ENCODE data around the gene PCNX3. TPM values are rescaled to one million over a fixed set of nuclear protein-coding genes. Genes with fewer than 3 reads are reported as not detected.

Gene PCNX3
- total and polyA plus RNA-seq, 10 of the 15 experiments (the other 5 are each of a cell fraction or from before 2014, with no cell fraction given): 0.03 to 46.6 (median 8.4) TPM

- TF ChIP-seq POLR2A (IDR thresholded peaks at IDR 0.05; ENCODE audit: low read depth, low read length) (no peak), EP300 (IDR thresholded peaks at IDR 0.05; ENCODE audit: borderline replicate concordance in 1 of 2, control insufficient read depth in 1 of 2, low read depth in 2 of 2, low read length in 2 of 2) (no peak), ZNF384 (IDR thresholded peaks at IDR 0.05; ENCODE audit: borderline replicate concordance, low read depth, low read length) (no peak)
These were observed 1.0 kb downstream of the PCNX3 start (continued) for GRCh38 chr11:65616575-65617001.

- Histone ChIP-seq H3K4me1 (ENCODE audit: control insufficient read depth, insufficient read depth, low read length) (peaks cover 18% of the 10 kb centered on the region), H3K36me3 (ENCODE audit: control insufficient read depth in 2 of 2, insufficient read depth in 2 of 2, low read length in 1 of 2) (peaks cover 13 to 21% of the 10 kb centered on the region in 2 experiments; a peak in 3 of 4 replicates), H4K20me1 (ENCODE audit: control insufficient read depth, insufficient read depth) (no peaks in the 10 kb centered on the region; the same call in 1 of the 2 replicates), H3K4me3 (peak overlapping the region; percentile 100), H3K9me3 (replicated peaks; ENCODE audit: control insufficient read depth, insufficient read depth, low read length) (no peaks in the 10 kb centered on the region), H3K9ac (ENCODE audit: control insufficient read depth, insufficient read depth, low read length) (peak overlapping the region; percentile 68), H3K79me2 (ENCODE audit: control insufficient read depth, insufficient read depth, low read length) (peaks cover 60% of the 10 kb centered on the region), H2AFZ (ENCODE audit: control insufficient read depth, low read depth, low read length) (no peak overlapping the region), H3K27ac (ENCODE audit: control insufficient read depth, insufficient read depth) (no peak overlapping the region), H3K27me3 (replicated peaks in 1 of 2; ENCODE audit: control insufficient read depth in 2 of 2, insufficient read depth in 2 of 2, low read length in 1 of 2) (no peaks in the 10 kb centered on the region), H3K4me2 (ENCODE audit: control insufficient read depth, insufficient read depth) (peak overlapping the region; percentile 94)
- RAD21 ChIA-PET (ENCODE audit: unreplicated experiment): interaction anchor here (0.6 to 1.4 kb wide), 2 partner anchors 28 to 94 kb away, joined by 3 read pairs; partner anchors contain the start of gene KAT5
- 90% methylated on average over 17 of the region's 17 CpGs for WGBS (ENCODE audit: insufficient coverage, insufficient replicate concordance, low lambda C conversion rate, missing lambda C conversion rate)
- BruUV-seq (replicated peaks): TSS peak; percentile 60
- intact Hi-C loops (cut with micrococcal nuclease; ENCODE audit: unreplicated experiment): no loop called here
- POLR2A ChIA-PET: interaction anchor here (0.5 to 5.0 kb wide), 9 partner anchors 9 to 301 kb away, joined by 3 to 34 read pairs (median 3); partner anchors contain the start of genes C11orf68, EHBP1L1, SIPA1 and ZNRD2
- DNase-seq (ENCODE audit: low read depth, low spot score) (no peak), ATAC-seq (no peak), FAIRE-seq (no peak)
- in situ Hi-C loops (cut with MboI): no loop called here
- CTCF ChIA-PET: interaction anchor here (0.6 to 2.9 kb wide), 6 partner anchors 8 to 204 kb away, joined by 3 to 25 read pairs (median 4); partner anchors contain the start of genes FAM89B, SIPA1 and ZNRD2
- no peak for TF ChIP-seq NRF1 (conservative IDR thresholded peaks at IDR 0.05; ENCODE audit: low read depth, low read length)
- no peak for TF ChIP-seq E2F4 (IDR thresholded peaks at IDR 0.05; ENCODE audit: low read depth, low read length)
- no peak for TF ChIP-seq IRF4 (IDR thresholded peaks at IDR 0.05; ENCODE audit: low read depth, low read length)
- TF ChIP-seq, protein P1, sequence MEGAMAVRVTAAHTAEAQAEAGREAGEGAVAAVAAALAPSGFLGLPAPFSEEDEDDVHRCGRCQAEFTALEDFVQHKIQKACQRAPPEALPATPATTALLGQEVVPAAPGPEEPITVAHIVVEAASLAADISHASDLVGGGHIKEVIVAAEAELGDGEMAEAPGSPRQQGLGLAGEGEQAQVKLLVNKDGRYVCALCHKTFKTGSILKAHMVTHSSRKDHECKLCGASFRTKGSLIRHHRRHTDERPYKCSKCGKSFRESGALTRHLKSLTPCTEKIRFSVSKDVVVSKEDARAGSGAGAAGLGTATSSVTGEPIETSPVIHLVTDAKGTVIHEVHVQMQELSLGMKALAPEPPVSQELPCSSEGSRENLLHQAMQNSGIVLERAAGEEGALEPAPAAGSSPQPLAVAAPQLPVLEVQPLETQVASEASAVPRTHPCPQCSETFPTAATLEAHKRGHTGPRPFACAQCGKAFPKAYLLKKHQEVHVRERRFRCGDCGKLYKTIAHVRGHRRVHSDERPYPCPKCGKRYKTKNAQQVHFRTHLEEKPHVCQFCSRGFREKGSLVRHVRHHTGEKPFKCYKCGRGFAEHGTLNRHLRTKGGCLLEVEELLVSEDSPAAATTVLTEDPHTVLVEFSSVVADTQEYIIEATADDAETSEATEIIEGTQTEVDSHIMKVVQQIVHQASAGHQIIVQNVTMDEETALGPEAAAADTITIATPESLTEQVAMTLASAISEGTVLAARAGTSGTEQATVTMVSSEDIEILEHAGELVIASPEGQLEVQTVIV (IDR thresholded peaks at IDR 0.05; ENCODE audit: borderline replicate concordance, partially characterized antibody): no peak
- TF ChIP-seq, protein P2, sequence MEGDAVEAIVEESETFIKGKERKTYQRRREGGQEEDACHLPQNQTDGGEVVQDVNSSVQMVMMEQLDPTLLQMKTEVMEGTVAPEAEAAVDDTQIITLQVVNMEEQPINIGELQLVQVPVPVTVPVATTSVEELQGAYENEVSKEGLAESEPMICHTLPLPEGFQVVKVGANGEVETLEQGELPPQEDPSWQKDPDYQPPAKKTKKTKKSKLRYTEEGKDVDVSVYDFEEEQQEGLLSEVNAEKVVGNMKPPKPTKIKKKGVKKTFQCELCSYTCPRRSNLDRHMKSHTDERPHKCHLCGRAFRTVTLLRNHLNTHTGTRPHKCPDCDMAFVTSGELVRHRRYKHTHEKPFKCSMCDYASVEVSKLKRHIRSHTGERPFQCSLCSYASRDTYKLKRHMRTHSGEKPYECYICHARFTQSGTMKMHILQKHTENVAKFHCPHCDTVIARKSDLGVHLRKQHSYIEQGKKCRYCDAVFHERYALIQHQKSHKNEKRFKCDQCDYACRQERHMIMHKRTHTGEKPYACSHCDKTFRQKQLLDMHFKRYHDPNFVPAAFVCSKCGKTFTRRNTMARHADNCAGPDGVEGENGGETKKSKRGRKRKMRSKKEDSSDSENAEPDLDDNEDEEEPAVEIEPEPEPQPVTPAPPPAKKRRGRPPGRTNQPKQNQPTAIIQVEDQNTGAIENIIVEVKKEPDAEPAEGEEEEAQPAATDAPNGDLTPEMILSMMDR (IDR thresholded peaks at IDR 0.05 in 2 of 3, conservative IDR thresholded peaks at IDR 0.05 in 1 of 3; ENCODE audit: control insufficient read depth in 2 of 3, extremely low read depth in 1 of 3, insufficient read depth in 1 of 3, low read depth in 3 of 3, low read length in 3 of 3): no peak
- TF ChIP-seq GABPA (IDR thresholded peaks at IDR 0.05; ENCODE audit: low read depth): no peak
- TF ChIP-seq, protein P3, sequence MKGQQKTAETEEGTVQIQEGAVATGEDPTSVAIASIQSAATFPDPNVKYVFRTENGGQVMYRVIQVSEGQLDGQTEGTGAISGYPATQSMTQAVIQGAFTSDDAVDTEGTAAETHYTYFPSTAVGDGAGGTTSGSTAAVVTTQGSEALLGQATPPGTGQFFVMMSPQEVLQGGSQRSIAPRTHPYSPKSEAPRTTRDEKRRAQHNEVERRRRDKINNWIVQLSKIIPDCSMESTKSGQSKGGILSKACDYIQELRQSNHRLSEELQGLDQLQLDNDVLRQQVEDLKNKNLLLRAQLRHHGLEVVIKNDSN (IDR thresholded peaks at IDR 0.05; ENCODE audit: borderline replicate concordance, extremely low read length, insufficient read depth, low read depth, low read length): no peak
- TF ChIP-seq RAD51 (IDR thresholded peaks at IDR 0.05): no peak
- no peak for TF ChIP-seq TBL1XR1 (IDR thresholded peaks at IDR 0.05; ENCODE audit: low read depth, low read length)
- SMC1A ChIA-PET (ENCODE audit: uncharacterized antibody, unreplicated experiment): interaction anchor here (0.6 to 1.5 kb wide), 3 partner anchors 9 to 44 kb away, joined by 4 to 6 read pairs (median 4); partner anchors contain the start of genes FAM89B and SIPA1
These were observed 1.7 kb downstream of the PCNX3 start for GRCh38 chr11:65617136-65617850.
